Activated CD4-positive, CD25-positive, alpha-beta regulatory T cell treated with anti-CD3 and anti-CD28 coated beads, Interleukin-2, amount 50 U/mL, for 72 hours (primary cell): ENCODE results near the gene PRODH2.

Source experiments
- DNase-seq: peaks from one replicate; pipeline ENCODE4 v3.0.0; 2021

PRODH2 gene

DNA sequence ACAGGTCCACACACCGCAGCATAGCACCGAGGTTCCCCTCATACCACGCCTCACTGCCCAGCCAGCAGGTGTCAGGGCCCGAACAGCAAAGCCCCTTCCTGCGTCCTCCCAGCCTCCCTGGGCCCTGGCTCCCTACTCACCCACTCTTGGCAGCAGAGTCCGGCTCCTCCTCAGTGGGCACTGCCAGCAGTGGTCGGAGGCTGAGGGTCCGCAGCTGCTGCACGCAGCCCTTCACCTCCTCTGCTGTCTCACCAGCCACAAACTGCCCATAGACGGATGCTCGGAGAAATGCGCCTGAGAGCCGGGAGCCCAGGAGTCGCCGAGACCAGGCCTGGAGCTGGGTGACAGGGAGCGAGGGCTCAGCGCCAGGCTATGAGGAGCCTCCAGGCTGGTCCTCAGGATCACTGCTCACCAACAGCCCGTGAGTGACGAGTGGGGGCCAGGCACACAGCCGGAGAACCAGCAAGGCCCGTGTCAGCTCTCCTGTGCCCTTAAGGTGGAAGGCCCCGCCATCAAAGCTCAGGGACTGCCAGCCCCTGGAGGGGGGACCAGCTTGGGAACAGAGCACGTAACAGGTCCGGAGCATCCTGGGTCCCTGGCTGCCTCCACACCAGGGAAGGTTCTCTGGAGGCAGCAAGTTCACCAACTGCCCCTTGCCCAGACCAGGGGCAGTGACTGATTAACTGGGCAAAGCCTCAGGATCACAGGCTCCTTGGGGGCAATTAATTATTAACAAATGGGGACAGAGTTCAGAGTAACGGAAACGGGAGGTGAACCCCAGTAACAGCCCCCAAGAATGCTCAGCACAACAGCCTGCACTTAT, at the start of gene PRODH2:
TSS of gene PRODH2 (minus strand) at position 626 of the 823 bp plus-strand sequence. CDS start at position 586, 40 bp downstream.
- no peak for DNase-seq

GRCh38 chr19:35861640-35862160, 49.1 kb upstream of the PRODH2 start:
- DNase-seq: no peak

DNA sequence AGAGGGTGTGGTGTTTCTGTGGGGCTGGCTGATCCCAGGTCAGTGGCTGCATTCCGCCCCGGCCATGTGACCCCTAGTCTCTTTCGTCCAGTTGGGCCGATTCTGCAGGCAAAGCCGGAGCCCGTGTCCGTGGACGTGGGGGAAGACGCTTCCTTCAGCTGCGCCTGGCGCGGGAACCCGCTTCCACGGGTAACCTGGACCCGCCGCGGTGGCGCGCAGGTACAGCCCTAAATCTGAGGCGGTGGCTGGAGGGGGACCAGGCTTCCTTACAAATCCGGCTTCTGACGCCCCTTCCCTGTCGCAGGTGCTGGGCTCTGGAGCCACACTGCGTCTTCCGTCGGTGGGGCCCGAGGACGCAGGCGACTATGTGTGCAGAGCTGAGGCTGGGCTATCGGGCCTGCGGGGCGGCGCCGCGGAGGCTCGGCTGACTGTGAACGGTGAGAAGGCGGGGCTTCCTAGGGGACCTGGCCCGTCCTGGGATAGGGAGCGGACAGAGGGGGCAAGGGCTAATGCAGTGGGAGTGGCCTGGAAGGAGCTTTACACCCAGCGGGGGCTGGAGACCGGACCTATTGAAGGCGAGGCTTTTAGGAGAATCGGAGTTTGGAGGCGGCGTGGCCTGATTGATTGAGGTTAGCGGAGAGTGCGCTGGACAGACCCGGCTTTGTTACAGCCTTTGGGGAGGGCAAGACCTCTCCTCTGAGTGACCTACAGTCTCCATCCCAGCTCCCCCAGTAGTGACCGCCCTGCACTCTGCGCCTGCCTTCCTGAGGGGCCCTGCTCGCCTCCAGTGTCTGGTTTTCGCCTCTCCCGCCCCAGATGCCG, 48.4 kb upstream of the PRODH2 start:
- DNase-seq: no peak

GRCh38 chr19:35860436-35860817, 47.8 kb upstream of the PRODH2 start:
- no peak for DNase-seq

DNA sequence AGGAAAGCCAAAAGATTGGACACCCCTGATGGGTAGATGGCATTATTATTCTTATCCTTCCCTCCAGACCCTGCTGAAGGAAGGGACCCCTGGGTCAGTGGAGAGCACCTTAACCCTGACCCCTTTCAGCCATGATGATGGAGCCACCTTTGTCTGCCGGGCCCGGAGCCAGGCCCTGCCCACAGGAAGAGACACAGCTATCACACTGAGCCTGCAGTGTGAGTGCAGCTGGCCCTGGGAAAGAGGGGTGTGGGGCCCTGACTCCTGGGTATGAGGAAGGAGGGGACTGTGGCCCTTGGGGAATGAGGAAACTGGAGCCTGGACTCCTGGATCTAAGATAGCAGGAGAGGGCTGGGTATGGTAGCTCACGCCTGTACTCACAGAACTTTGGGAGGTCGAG, 46.8 kb upstream of the PRODH2 start:
- no peak for DNase-seq

- no peak for DNase-seq
Observed at GRCh38 chr19:35858311-35858710, 45.7 kb upstream of the PRODH2 start.

GRCh38 chr19:35856546-35857149, 44.0 kb upstream of the PRODH2 start, which contains the start of gene KIRREL2:
Gene KIRREL2, plus strand, starts transcription at chr19:35856911. Its CDS starts 209 bp downstream, at chr19:35857120.
- DNase-seq: no peak

- no peak for DNase-seq
Observed at GRCh38 chr19:35853038-35853756, 40.6 kb upstream of the PRODH2 start.

- no peak for DNase-seq
Observed at GRCh38 chr19:35852029-35852780, 39.6 kb upstream of the PRODH2 start, which contains the start of gene NPHS1. Gene NPHS1, minus strand, starts transcription at chr19:35852504. Its CDS starts 667 bp downstream, at chr19:35851837.

DNA sequence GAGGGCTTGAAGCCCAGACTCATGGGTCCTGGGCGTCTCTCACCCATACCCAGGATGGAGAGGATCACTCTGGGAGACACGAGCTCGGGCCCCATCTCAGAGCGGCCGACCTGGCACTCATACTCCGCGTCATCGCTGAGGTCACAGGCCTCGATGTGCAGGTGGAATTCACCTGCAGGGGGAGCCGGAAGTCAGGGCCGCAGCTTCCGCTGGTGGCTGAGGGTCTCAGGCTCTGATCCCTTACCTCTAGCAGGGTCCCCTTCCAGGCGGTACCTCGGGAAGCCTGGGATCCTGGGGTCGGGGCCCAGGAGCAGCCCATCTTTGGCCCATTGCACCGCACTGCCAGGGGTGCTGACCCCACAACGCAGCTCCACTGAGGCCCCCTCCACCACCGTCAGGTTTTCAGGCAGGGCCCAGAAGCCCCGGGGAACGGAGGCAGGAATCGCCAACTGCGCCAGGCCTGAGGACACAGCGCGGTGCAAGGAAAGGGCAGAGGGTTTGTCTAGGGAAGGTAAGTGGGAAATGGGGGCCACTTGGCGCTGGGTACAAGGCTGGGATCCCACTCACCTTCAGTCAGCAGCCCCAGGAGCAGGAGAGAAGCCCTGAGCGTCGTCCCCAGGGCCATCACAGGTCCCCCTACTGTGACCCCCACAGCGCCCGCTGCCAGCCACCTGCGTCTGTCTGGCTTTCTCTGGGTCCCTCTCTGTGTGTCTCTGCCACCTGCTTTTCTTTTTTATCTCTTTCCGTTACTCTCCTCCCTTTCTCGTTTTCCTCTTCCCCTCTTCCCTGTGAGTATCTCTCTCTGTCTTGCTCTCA, 38.8 kb upstream of the PRODH2 start:
- DNase-seq: no peak

DNA sequence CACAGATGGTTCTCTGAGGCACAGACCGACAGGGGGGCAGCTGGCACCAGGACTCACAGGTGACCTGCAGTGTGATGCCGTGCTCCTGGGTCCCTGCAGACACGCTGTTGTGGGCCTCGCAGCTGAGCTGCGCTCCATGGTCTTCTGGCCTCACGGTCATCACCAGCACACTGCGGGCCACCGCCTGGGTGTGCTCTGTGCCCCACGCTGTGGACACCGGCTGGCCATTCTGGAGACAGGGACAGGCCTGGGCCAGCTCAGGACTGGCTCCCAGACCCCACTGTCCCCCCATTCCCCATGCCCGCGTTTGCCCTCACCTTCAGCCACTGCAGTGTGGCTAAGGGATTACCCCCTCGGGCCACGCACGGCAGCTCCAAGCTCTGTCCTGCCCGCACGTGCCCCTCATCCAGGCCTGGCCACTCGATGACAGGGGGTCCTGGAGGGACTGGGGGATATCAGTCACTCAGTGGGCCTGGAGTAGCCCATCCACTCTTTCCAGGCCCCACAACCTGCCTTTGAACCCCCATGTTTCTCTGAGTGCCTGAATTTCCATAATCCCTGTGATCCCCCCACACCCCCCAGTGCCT, 36.4 kb upstream of the PRODH2 start:
- no peak for DNase-seq

- no peak for DNase-seq
Observed at GRCh38 chr19:35848486-35848885, 35.8 kb upstream of the PRODH2 start.

DNA sequence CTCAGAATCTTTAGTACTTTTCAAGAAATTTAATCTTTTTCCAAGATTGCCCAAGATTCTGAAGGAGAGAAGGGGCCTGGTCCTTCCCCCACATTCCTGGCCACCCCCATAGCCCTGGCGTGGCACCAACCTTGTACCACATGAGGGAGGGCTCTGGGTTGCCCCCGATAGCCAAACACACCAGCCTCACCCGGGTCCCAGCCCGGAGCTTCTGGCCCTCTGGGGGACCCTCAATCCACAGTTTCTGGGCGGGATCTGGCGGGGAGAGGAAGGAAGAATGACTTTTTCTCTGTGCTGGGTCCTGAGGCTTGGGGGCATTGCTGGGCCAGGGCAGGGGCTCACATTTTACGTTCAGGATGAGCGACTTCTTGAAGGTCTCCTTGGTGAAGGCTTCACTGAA, 35.3 kb upstream of the PRODH2 start:
- DNase-seq: no peak

GRCh38 chr19:35846038-35846668, 33.5 kb upstream of the PRODH2 start:
- DNase-seq: no peak

- DNase-seq: no peak
Observed at GRCh38 chr19:35845215-35846037, 32.8 kb upstream of the PRODH2 start.

- no peak for DNase-seq
Observed at GRCh38 chr19:35844482-35845214, 32.0 kb upstream of the PRODH2 start.

DNA sequence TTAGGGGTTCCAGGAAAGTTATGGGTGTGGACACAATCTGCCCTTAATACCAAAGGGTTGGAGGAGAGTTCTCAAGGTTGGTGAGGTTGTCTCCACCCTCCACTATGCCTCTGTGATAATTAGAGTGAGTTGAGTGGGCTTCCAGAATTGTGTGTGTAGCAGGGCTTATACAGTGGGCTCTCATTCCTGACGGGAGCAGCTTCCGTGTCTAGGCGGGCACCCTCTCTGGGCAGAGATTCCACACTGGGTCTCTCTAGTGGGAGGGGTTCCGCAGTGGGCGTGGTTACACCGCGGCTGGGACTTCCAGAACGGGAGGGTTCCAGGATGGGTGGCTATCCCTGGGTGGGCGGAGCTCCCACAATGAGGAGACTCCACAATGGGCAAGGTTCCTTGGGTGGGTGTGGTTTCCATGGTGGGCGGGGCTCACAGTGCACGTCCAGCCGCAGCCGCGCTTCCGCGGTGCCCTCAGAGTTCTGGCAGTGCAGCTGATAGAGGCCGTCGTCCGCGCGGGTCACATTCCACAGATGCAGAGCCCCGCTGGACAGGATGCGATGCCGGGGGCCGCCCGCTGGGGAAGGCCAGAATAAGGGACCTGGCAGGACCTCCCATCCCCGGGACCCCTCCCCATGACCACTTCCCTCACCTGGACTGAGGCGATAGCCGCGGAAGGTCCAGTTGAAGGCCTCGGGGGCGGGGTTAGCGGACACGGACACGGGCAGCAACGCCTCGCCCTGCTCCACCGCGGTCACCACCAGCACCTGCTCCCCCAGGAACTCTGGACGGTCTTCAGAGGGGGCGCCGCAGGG, 31.2 kb upstream of the PRODH2 start:
- DNase-seq: no peak
